Right renal cortex interstitium (tissue), 3 donors: ENCODE measurements around the gene DBN1. TPM values are rescaled to one million over a fixed set of nuclear protein-coding genes. Genes with fewer than 3 reads are reported as not detected.

Experiments
- DNase-seq, 3 donors: peaks; one replicate each; pipeline ENCODE4 v3.0.0-alpha.2; 2013; ENCODE audit warnings: low read depth in 3 of 3, low spot score in 2 of 3
- polyA plus RNA-seq, 3 donors: library from polyadenylated mRNA; unstranded; fragments of 120-200 nt; gene quantifications; one replicate each; pipeline ENCODE4 v1.2.1, GENCODE V29; 2013; ENCODE audit not compliant: insufficient read length in 3 of 3

Gene DBN1
- polyA plus RNA-seq, 3 donors, result 171 to 177 (median 175) TPM

DNA sequence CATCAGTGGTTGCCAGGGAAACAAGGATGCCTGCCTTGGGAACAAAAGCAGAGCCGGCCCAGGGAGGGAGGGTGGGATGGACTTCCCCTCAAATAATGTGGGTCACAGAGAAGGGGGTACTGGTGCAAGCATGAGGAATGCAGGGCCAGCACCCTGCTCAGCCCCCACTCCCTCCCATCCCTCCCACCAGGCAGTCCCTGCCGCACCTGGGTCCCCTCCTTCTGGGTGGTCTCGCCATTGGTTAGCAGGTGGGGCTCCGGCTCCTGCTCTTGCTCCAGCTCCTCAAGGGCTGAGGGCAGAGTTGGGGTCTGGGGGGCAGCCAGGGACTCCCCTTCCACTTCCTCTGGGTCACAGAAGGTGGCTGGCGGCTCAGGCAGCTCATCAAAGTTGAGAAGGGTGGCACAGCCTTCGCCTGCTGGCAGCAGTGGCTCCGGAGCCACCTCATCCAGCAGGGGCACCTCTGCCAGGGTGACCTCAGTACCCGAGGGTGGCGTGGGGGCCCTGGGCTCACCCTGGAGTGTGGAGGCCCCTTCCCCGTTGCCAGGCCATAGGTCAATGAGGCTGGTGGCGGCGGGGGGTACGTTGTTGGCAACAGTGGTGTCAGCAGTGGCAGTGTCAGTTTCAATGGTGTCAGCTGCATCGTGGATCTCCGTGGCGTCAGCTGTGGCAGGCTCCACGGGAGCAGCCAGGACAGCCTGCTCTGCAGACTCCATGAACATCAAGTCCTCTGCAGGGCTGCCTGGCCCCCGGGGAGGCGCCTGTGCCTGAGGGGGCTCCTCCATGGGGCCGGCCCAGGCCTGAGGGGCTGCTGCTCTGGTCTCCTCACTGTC, 15.4 kb downstream of the DBN1 start:
- no peak for DNase-seq

DNA sequence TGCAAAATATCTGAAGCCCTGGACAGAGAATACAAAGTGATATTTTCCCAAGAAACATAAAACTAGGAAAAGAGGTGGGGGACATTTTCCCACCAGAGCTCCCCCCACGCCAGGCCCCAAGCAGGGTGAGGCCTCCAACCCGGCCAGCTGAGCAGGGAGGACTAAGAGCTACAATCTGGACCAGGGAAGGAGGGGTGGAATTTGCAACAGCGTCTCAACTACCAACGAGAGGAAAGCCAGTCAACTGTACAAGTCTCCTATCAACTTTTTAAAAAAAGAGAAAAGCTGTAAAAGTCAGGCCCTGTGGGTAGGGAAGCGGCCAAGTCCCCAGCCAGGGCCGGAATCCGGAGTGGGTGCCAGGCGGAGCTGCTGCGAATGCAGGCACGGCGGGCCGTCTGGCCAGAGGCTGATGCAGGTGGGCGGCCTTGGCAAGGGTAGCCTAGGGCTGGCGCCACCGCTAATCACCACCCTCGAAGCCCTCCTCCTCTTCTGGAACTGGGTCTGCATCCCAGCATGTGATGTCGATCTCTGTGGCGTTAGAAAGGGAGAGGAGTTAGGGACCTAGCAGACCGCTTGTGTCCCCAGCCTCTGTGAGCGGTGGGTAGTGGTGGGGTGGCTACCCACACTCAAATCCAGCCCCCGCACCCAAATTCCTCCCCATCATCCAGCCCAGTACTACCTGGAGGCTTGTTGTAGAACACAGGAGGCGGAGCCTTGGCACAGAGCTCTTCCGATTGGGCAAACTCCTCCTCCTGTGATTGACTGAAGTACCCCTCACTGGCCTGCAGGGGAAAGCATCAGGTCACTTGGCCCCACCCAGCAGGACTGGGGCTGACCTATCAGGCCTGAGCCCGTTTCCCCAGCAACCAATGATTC, 16.2 kb downstream of the DBN1 start:
- DNase-seq, result peak in 2 of 3 donors; percentile 76 to 91

DNA sequence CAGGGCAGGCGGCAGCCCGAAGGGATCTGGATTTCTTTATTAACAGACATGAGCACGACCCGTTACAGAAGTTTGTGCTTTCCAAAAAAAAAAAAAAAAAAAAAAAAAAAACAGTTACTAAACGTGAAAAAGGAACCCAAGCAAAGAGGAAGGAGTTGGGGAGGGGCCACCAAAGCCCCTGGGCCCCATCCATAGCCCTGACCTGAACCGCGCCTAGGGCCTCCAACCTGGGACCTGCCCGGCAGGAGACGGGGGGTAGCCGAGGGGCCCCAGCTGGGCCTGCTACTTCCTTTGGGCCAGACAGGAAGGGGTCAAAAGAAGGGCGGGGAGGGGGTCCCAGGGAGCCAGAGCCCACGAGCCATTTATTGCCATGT, 16.9 kb downstream of the DBN1 start:
- DNase-seq, result no peak

DNA sequence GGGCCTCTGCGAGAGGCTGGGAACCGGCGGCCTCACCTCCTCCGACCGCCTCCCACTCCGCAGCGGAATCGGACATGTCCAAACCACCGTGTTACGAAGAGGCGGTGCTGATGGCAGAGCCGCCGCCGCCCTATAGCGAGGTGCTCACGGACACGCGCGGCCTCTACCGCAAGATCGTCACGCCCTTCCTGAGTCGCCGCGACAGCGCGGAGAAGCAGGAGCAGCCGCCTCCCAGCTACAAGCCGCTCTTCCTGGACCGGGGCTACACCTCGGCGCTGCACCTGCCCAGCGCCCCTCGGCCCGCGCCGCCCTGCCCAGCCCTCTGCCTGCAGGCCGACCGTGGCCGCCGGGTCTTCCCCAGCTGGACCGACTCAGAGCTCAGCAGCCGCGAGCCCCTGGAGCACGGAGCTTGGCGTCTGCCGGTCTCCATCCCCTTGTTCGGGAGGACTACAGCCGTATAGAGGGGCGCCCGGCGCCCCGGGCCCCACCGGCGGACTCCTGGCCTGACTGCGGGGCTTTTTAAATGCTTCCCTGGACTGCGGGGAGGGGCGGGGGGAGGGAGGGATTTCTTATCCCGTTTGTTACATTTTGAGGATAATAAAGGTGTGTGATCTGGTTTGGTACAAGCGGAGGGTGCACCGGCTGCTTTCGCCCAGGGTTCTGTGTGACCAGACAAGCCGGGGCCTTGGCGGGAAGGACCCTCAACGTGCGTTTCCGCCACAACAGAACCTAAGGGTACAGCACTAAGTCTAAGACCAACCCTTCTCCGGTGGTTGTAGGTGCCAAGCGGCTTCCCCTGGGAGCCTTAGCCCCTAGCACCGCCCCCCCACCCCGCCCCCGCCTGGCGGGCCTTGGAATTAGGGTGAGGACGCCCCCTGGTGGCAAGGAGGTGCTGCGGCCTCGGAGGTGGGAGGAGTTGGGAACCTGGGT, 17.5 kb downstream of the DBN1 start:
- DNase-seq, result peak in 2 of 3 donors; percentile 77 to 87

DNA sequence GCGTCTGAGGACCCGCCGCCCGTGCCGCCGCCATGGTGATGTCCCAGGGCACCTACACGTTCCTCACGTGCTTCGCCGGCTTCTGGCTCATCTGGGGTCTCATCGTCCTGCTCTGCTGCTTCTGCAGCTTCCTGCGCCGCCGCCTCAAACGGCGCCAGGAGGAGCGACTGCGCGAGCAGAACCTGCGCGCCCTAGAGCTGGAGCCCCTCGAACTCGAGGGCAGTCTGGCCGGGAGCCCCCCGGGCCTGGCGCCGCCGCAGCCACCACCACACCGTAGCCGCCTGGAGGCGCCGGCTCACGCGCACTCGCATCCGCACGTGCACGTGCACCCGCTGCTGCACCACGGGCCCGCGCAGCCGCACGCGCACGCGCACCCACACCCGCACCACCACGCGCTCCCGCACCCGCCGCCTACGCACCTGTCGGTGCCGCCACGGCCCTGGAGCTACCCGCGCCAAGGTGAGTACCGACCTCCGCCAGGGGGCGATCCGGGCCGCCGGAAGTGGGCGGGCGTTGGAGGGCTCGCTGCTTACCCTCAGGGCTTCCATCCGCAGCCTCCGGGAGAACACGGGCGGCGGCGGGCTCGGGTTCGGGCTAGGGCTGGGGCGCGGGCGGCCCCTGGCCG, 18.3 kb downstream of the DBN1 start:
- DNase-seq, result no peak

DNA sequence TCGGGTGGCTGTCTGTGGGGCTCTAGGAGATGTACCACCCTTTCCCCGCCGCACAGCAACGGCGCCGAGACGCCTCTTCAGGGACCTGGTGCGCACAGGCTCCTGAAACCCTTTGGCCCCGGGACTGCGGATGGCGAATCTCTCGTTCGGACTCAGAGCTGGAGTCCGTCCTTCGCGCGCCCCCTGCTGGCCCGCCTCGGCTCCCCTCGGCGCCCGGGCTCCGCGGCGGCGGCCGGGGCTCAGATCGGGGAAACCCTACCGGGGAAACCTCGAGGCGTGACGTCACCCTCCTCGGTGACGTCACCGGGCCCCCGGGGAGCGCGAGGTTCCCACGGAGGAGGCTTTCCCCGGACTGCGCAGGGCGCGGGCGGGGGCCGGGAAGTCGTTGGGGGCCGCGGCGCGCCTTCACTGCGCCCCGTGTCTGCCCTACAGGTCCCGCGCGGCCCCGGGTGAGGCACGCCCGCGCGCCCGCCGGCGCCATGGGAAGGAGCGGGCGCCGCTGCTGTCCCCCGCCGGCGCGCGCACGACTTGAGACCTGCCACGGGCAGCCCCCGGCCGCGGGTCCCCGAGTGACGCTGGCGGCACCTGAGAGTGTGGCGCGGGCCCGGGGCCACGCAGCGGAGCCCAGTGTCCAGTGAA, 18.9 kb downstream of the DBN1 start:
- peak in 1 of 3 donors; percentile 82 for DNase-seq

DNA sequence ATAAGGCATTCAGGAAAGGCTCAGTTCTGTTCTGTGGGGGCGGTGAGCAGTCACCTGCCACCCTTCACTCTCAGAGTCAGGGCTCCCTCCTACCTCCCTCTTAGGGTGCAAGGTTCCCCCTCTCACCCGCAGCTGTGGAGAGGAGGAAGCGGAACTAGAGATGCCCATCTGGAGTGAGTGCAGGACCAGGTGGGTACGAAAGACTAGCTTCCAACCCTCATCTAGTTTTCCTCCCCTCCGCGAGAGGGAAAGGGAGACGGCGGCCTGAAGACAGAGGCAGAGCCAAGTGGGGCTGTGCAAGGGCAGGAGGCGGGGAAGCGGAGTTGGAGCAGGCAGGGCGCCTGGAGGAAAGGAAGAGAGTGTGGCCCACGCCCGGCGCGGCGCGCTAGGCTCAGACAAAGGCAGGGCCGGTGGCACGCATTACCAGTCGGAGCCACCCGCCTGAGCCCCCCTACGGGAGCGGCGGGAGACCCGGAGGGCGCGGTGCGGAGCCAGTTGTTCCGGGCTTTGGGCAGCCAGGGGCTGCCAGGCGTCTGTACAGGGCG, 19.5 kb downstream of the DBN1 start:
- DNase-seq, result no peak

DNA sequence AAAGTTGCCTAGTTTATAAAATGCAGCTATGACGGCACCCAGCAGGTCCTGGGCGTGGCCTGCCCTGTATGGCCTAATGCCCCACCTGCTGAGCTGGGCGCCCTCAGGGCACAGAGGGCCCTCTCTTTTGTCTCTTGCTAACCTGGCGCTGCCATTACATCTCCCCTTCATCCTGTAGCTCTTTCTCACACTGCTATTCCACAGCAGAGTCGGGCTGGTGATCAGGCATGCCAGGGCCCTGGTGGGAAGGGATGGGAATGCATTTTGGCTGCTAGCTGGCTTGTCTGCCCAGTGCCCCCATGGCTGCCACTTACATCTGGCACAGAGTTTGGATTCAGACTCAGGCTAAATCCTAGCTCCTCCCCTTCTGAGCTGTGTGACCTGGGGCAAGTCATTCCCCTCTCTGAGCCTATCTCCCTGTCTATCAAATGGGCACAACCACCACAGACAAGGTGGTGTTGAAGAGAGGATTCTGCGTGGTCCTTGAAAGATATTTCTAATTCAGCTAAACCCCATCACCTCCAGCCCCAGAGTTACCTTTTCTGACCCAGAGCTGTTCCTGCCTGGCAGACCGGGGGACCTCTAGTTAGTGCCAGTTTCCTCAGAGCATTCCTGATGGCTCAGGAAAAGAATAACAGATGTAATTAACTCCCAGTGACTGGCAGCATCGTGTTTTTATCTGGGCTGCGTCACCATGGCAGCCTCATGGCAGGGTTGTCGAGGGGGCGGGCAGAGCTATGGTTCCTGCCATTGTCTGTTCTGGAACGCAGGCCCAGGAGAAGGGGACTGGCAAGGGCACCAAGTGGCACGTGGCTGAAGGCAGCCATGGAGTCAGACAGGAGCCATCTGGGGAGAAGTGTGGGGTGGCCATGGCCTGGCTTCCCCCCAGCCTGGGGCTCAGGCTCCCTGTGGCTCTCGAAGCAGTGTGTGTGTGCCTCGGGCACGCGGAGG, 20.5 kb downstream of the DBN1 start:
- no peak for DNase-seq

DNA sequence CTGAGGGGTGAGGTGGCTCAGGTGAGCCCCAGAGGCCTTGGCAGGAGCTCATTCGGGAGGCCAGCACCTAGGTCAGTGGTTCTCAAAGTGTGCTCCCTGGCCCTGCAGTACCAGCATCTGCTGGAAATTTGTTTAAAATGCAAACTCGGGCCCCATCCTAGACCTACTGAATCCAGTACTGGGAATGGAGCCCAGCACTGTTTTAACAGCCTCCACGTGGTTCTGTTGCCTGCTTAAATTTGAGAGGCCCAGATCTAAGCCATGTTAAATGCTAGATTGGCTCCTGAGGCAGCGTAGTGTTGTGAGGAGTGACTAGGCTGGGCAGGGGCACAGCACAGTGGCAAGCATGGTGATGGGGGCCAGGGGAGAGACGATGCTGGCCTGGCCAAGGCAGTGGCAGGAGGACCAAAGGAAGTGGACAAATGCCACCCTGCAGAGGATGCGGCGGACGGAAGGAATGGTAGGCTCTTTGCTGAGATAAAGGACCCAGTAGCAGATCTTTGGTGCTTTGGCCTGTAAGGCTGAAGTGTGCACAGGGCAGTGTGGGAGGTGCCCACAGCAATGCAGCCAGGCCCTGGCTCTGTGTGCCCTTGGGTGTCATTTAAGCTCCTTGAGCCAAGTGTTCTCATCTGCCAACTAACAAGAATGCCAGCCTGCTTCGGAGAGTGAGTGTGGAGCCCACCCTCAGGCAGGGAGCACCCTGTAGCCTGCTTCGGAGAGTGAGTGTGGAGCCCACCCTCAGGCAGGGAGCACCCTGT, 22.6 kb downstream of the DBN1 start:
- no peak for DNase-seq

DNA sequence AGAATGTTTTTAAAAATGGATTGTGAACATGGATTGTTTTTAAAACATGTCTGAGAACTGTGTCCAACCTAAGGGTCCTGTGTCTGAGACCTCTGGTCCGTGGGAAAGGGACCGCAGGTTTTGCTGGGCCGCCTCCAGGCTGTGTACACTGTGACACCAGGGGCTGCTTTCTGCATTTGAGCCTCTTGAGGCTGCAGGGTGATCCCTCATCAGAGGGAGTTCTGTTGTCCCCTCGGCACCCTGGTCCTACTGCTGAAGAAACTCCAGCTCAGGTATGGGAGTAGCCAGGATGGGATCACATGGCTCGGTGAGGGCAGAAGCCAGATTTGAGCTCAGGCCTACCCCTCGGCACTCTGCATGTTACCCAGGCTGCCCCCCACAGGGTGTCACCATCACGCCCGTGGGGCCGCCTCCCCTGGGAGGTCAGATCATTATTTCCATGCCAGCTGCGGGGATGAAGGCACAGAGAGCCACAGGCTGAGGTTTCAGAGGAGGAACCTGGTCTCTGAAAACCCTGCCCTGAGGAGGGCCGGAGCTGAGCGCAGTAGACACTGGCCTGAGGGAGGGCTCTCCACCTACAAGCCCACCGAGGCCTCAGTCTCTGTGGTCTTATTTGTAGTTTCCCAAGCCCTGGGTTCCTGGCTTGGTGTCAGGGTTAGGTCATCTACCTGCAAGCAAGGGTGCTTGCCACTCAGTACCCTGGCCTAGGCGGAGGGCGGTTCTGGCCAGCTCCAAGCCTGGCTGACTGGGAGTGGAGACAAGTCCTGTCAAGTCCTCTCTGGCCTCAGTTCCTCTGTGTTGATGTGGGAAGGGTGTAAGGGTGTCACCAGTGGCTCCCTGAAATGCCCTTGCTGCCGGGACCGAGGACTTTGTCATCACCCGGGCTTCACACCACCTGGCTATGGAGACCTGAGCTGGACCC, 24.0 kb downstream of the DBN1 start:
- no peak for DNase-seq

DNA sequence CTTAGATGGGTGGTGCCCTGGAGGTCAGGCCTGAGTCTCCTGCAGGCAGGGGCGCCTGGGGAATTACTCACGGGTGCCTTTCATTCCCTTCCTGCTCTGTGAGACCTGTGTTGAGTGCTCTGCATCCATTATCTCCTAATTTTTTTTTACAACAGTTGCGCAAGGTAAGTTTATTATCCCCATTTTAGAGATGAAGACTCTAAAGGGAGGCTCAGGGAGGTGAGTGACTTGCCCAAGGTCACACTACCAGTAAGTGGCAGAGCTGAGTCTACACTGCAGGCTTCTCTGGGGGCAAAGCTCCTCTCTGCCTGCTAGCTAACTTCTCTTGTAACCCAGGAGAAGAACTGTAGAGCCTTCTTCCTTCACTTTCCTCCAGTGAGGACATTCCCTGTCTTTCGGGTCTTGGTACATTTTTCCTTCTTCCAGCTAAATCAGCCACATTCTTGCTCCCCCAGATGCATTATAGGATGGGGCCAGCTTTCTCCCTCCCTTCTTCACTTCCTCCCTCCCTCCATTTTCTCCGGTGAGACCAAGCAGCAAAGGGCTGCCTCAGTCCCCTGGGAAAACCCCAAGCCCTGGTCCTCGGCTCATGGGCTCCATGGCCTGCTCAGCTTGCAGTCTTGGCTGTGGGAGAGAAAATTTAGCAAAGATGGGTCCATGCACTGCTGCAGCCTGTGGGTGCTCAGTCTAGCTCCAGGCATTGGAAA, 25.0 kb downstream of the DBN1 start:
- no peak for DNase-seq

DNA sequence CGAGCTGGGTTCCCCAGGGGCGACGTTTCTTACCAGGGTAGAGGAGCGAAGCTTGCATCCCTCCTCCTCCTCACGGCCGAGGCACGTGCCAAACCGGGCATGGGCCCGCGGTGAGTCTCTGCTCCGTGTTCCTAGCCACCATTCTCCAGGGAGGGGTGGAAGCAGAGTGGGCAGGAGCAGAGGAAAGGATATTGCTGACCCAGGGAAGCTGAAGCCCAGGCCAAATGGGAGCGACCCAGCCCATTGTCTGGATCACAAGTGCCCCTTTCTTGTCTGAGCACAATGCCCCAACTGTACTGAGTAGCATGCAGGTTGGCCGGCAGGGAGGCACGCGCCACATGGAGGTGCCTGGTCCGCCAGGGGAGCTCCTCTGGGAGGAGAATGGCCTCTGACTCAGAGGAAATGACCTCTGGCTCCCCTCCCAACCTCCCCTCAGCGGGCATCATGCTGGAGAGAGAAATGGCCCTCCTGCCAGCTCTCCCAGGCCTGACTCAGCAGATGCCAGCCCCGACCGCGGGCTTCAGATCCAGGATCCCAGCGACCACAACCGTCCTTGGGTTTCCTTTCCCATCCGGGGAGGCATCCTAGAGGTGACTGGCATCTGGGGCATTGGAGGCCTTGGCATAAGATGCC, 25.7 kb downstream of the DBN1 start:
- DNase-seq, result no peak

DNA sequence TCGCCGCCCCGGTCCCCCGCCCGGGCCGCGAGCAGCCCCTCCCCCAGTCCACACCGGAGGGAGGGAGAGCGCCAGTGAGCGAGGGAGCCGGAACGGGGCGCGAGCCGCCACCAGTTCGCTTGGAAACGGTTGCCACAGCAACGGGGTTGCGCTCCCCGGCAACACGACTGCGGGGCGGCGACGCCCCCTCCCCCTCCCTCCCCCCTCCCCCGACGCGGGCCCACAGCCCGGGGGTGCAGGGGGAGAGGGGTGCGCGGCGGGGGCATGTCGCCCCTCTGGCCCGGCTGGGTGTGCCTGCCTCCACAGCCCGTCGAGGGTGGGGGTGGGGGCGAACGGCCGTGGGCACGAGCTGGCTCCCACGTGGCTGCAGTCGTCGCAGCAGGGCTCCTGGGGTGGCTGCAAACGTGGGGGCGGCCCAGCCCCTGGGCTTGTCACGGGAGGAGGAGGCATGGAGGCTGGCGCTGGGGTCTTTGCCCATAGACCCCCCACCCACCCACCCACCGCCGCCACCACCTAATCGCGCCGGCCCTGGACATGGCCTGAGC, 26.3 kb downstream of the DBN1 start:
- peak in 1 of 3 donors; percentile 65 for DNase-seq

DNA sequence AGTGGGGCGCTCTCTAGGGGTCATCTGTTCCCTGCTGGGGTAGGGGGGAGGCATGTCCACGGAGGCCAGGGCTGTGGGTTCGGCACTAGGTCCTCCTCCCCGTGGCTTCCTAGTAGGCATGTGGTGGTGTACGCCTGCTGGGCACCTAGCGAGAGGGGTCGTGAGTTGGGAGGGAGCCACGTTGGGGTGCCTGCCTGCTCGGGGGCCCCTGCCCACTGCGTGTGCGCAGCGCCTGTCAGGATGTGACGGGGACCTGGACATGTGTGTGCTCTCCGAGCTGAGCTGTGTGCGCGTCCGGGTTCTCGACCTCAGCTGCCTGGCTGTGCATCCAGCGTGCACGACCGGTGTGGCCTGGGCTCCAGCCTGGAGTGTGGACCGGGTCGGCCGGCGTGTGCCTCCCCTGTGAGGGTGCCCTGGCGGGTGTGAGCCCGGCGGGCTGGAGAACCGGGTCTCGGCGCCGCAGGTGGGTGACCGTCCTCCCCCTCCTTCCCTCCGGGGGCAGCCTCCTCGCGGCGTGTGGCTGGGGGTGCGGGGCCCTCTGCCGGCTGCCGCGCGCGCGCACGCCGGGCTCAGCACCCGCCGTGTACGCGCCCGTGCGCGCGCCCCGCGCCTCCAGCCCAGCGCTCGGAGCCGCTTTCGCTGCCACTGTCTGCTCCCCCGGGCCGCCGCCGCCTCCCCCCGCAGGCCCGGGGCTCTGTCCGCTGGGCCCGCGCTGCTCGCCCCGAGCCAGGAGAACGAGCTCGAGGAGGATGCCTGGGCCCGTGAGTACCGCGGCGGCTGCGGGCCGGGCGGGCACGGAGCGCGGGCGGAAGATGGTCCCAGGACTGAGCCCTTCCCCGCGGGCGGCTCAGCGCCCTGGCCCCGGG, 27.0 kb downstream of the DBN1 start, which contains the start of gene PRR7:
Gene PRR7 (plus strand): TSS at position 615 of the 866 bp plus-strand sequence. CDS start 8,254 bp downstream, outside the sequence.
- peak in 1 of 3 donors; percentile 51 for DNase-seq
